Stimulated activated CD4-positive, alpha-beta T cell treated with anti-CD3 and anti-CD28 coated beads, Interleukin-15, amount 100 ng/mL, for 48 hours (primary cell): ENCODE measurements around the gene KRTAP22-2.

Experiments
- DNase-seq, 2 donors: peaks; one replicate each; pipeline ENCODE4 v3.0.0-alpha.2; 2020; ENCODE audit warnings: low read depth in 2 of 2

The KRTAP22-2 gene

DNA sequence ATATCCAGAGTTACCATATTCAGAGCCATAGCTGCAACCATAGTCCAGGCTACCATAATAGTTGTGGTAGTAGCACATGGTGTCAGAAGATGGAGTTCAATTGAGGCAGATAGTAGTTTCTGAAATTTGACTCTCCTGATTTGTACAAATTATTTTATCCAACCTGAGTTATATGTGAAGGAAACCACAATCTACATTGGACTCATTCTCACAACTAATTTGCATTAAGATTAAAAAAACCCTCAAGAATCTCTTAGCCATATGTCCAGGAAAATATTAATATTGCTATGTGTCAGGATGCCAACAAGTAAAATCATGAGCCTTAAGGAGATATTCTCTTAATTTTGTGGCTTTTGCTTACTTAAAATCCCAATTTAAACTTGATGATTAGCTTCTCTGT, at the start of gene KRTAP22-2:
KRTAP22-2 (minus strand) TSS at position 101 of the 400 bp plus-strand sequence.
- DNase-seq: no peak

DNA sequence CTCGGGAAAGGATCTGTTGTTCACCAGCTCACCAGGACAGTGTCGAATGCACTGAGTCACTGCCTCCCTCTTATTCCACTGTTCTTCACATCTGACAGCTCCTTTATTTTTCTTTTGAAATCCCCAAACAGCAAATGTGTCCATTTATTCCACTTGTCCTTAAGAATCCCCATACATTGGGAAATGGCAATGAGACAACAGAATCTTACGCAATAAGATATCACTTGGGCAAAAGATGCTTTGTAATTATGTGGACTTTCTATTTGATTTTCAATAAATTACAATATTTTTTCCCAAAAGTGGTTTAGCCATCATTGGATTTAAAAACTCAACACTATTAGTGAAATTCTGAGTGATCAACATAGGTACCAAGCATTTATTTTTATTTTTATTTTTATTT, 48.5 kb upstream of the KRTAP22-2 start:
- DNase-seq: no peak

DNA sequence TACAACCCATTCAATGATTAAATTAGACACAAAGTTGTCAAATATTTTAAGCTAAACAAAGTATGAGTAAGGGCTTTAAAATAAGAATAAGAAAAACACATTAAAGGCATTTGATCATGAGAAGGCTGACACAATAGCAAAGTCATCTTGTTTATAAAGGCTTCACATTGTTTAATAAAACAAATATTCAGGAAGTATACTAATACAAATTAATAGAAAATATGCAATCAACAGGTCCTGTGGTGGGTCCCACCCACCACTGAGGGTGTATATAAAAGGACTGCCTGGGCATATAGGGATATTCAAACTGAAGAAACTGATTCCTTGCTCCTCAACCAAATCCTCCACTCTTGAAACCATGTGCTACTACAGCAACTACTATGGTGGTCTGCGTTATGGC, 44.7 kb upstream of the KRTAP22-2 start, which contains the start of gene KRTAP20-2:
KRTAP20-2 (plus strand) TSS at position 301 of the 400 bp plus-strand sequence; CDS start at position 359, 58 bp downstream.
- DNase-seq: no peak

DNA sequence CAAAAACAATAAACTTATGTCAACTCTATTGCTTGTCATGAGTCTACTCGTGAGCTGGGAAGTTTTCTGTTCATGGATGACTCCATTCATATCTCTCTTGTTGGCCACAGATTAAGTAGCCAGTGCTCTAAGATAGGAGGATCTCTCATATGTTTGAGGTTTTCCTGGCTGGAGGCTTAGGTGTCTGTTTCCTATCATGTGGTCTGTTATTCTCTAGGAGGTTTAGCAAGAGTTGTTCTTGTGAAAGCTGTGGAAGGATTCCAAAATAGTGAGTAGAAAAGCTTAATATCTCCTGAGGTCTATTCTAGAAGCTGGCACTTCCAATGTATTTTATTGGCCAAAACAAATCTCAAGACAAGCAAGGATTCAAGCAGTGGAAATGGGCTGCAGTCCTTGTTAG, 39.0 kb upstream of the KRTAP22-2 start:
- DNase-seq: no peak

DNA sequence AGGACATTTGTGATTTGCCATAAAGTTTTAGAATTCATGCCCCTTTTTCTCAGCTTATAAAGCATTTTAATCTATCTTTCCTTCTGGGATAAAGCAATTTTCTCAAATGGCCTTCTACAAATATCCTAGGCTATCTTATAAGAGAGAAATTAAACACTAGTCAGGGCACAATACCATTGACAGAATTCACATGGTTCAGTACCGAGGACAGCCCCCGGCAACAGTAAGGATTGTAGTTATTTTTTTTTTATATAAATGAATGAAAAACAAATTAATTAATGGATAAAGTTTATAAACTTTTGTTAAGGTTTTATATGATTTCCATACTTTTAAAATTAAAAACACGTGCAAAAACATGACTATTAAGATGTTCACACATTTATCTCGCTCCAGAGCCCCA, 37.9 kb upstream of the KRTAP22-2 start:
- DNase-seq: no peak

DNA sequence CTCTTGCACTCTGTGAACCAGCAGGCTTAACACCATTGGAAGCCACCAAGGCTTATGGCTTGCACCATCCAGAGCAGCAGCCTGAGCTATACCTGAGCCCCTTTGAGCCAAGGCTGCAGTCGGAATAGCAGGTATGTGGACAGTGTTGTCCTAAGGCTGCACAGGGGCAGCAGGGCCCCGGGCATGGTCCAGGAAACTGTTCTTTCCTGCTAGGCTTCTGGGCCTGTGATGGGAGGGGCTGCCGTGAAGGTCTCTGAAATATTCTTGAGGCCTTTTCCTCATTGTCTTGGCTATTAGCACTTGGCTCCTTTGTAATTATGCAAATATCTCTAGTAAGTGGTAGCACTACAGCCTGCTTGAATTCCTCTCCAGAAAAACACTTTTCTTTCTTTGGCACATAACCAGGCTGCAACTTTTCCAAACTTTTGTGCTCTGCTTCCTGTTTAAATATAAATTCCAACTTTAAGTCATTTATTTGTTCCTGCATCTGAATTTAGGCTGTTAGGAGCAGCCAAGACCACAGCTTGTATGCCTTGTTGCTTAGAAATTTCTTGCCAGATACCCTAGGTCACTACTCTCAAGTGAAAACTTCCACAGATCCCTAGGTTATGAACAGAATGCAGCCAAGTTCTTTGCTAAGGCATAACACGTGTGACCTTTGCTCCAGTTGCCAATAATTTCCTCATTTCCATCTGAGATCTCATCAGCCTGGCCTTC, 35.4 kb upstream of the KRTAP22-2 start:
- no peak for DNase-seq

DNA sequence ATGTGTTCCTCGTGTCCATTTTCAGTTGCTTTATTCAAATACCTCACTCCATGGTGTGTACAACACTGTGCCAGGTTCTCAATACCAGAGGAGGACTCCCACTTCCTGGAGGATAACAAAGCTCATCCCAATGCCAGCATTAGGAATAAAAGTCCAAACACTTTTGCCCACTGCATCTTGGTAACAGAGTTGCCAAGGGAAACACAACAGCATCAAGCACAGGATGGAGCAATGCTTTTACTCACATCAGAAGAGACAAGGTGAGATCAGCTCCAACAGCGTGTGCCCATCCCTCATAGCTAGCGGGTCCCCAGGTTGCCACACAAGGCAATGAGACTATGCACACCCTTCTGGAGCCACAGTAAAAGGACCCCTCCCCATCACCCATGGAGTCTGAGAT, 33.2 kb upstream of the KRTAP22-2 start:
- no peak for DNase-seq

DNA sequence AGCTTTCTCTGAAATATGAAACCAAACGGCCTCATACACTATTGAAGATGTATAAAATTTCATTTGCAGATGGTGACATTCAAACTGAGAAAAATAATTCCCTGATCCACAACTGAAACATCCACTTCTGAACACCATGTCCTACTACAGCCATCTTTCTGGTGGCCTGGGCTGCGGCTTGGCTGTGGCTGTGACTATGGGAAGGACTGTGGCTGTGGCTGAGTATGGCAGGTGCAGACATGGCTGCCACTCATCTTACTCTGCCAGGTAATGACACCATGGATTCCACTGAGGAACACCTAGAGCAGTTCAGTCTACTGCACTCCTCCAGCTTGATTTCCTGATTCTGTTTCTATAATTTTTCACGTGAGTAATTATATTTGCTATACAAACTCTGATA, 30.3 kb upstream of the KRTAP22-2 start, which contains the start of gene KRTAP20-4:
KRTAP20-4 (plus strand) TSS at position 106 of the 400 bp plus-strand sequence.
- no peak for DNase-seq

DNA sequence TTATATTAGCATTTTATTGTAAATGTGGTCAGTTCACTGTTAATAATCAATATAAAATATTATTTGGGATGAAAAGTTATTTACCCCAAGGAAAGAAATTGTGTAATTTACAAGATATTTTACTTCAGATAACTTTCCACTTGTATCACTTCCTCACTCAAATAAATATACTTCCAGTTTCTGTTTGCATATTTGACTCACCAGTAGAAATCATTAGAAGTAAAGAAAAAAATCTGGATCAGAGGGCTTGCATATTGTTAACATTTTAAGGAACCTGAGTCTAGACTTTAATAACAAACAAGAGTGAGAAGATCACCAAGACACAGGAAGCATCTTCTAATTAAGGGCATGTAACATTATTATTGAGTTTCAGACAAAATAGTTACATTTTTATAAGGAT, 29.9 kb upstream of the KRTAP22-2 start:
- DNase-seq: no peak

DNA sequence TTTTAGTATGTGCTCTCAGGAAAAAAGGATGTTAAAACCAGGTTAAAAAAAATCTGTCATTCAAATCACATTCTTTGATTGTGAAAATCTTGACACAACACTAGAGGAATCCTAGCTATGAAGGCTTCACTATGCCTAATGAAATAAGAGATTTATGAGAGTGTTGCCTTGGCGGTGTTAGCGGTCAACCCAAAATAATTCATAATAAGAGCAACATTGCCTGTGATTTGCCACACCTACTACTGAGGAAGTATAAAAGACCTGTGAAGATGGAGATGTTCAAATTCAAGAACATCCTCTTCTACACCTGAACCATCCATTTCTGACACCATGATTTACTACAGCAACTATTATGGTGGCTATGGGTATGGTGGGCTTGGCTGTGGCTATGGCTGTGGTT, 25.9 kb upstream of the KRTAP22-2 start, which contains the start of gene KRTAP20-1:
KRTAP20-1 (plus strand) TSS at position 301 of the 400 bp plus-strand sequence; CDS start at position 331, 30 bp downstream.
- no peak for DNase-seq

DNA sequence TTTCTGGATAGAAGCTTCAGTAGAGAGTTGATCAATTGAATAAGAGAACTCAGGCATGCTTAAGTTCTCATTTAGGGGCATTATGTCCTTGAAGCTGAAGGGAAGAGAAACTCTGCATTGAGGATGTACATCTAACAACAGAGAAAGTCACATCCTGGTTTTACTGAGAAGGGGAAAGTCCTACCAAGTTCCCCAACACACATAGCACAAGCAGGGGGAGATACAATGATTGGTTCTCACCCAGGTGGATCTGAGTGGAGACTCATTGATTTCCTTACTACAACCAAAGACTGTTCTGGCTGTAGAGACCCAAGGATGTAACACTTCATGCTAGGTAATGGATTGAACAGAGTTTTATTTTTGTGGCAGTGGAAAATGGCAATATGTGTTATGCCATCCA, 25.0 kb upstream of the KRTAP22-2 start:
- no peak for DNase-seq

DNA sequence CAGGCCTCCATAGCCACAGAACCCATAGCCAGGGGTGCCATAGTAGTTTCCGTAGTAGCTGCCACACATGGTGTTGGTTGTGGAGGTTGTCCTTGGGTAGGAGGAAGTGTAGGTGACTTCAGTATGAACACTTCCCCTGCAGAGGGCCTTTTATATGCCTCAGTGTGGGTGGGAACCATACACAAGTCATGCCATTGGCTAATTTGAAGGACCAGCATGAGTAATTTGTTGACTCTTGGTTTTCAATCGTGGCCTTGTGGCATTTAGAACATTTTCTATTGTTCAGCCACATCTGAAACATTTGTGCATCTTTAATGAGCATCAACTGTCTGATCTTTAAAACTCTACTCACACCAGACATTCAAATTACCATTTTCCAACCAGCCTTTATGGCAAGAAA, 23.6 kb upstream of the KRTAP22-2 start, which contains the start of gene KRTAP6-1:
KRTAP6-1 (minus strand) TSS at position 95 of the 400 bp plus-strand sequence; CDS start at position 69, 26 bp downstream.
- no peak for DNase-seq

DNA sequence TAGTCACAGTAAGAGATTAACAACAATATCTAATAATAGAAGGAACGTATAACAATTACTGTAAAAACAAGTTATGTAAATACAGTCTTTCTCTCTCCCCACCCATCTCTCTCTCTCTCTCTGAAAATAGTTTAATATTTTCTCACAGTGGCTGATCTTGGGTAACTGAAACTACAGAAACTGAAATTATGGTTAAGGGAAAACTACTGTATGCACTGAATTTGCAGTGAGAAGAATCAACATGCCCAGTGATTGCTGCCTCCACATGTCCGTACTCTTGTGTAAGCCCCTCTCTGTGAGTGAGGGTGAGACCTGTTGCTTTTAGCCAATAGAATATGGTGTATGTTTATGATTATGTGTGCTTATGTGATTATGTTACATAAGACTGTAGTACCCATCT, 21.9 kb upstream of the KRTAP22-2 start:
- DNase-seq: no peak

DNA sequence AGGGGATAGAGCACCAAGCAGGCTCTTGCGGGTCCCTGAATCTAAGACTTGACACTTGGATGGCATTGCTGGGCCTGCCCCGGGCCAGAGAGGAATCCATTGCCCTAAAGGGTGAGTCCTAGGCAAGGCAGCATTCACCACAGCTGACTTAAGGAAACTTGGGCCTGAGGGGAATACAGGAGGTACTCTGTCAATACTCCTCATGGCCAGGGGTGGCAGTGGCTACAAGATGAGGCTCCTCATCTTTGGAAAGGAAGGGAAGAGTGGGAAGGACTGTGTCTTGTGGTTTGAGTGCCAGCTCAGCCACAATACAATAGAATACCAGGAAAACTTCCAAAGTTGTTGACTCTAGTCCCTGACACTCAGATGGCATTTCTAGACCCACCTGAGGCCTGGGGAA, 15.8 kb upstream of the KRTAP22-2 start:
- no peak for DNase-seq

DNA sequence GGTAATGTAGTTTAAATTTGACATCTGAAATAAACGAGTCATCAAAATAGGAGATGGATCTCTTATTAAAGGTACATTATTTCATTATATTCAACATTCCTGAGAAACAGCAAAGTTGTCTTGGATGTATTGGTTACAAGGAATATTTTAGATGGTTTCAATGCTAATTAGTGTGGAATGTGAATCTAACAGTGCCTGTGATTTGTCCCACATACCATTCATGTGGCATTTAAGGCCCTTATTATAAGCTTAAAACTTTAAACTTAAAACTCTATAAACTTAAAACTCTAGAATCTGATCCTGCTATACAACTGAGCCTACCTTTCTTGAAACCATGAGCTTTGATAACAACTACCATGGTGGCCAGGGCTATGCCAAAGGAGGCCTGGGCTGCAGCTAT, 10.6 kb upstream of the KRTAP22-2 start, which contains the start of gene KRTAP22-1:
KRTAP22-1 (plus strand) TSS at position 301 of the 400 bp plus-strand sequence.
- no peak for DNase-seq

DNA sequence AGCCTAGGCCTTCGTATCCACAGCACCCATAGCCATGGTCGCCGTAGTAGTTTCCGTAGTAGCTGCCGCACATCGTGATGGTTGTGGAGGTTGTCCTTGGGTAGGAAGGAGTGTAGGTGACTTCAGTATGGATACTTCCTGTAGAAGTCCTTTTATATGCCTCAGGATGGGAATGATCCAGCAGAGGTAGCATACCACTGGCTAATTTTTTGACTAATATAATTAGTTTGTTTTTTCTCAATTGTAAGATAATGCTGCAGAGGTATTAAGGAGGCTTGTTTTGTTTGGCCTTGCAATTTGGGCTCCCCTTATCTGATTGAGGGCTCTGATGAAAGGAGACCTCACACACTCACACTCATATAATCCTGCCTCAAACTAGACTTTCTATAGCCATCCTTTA, 8.6 kb upstream of the KRTAP22-2 start, which contains the start of gene KRTAP6-2:
KRTAP6-2 (minus strand) TSS at position 101 of the 400 bp plus-strand sequence; CDS start at position 73, 28 bp downstream.
- no peak for DNase-seq

DNA sequence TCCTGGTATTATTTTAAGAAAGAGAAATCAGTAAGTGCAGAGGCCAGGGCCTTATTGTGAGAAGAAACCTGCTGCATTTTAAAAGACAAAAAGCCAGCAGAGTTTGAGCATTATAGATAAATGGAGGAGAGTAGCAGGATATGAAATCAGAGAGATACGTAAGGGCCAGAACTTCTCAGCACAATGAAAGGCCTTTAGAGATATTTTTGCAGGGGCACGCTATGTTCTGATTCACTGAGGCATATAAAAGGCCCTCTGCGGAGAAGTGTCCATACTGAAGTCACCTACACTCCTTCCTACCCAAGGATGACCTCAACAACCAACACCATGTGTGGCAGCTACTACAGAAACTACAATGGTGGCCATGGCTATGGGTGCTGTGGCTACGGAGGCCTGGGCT, 1.9 kb upstream of the KRTAP22-2 start, which contains the start of gene KRTAP6-3:
KRTAP6-3 (plus strand) TSS at position 301 of the 400 bp plus-strand sequence; CDS start at position 307, 6 bp downstream.
- DNase-seq: no peak

DNA sequence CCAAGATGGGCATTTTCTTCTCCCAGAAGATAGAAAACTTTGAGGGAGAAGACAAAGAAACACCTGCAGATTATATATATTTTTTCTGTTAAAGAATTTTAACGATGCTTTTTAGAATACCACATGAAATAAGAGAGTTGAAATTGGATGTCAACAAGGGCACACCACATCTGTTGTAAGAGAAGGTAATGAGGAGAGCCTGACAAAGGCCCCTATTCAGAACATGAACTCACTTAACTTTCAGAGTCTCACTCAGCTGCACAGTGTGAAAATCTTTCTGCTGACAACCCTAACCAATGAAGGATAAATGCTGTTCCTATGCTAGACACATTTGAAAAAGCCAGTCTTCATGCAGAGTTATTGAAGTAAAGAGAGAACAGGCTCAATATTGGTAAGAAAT, 7.3 kb downstream of the KRTAP22-2 start:
- no peak for DNase-seq

DNA sequence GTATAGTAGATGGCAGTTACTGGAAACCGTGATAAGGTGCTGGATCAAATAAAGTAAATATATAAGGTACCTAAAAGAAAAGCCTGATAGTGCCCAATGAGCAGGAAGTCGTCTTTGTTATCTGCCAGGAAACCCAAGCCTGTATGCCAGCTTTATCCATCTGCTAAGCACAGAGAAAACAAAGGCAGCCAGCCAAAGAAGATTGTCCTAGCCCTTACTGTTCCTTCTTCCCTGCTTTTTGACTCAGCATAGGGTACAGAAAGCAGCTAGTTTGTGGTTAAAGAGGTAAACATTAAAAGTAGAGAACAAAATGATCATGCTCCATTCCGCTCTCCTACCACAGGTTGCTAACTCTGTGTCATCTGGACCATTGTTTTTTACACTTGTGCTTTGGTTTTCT, 10.1 kb downstream of the KRTAP22-2 start:
- DNase-seq: no peak

DNA sequence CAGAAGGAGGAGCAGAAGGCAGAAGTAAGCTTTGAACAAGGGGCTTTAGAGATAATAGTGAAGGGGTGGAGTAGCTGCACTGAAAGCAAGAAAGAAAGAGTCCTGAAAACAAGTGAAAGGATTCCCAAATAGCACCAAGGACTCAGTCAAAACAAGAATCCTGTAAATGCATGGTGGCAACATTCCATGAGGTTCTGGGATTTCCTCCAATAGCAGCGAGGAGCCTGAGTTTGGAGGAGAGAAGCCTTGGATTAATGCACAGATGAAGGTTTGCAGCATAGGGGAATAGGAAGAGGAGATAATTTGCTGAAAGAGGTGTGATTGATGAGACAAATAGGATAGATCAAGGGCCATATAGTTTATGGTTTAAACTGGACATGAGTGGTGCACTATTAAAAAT, 10.9 kb downstream of the KRTAP22-2 start:
- DNase-seq: no peak

DNA sequence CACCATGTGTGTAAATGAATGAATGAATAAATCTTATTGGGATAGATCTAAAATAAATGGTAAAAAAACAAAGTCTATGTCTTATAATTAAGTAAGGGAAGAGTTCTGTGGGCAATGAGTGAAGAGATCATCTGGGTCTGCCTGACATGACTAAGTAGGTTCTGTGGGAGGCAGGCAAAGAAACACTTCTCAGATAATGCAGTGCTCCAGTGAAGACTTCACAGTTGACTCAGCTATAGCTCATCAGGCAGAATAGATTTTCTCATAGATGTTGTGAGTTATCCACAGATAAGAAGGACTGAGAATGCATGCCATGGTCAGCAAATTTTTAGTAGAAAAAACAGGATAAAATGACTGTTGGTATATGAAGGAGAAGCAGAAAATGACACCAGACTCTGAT, 12.4 kb downstream of the KRTAP22-2 start:
- DNase-seq: no peak

DNA sequence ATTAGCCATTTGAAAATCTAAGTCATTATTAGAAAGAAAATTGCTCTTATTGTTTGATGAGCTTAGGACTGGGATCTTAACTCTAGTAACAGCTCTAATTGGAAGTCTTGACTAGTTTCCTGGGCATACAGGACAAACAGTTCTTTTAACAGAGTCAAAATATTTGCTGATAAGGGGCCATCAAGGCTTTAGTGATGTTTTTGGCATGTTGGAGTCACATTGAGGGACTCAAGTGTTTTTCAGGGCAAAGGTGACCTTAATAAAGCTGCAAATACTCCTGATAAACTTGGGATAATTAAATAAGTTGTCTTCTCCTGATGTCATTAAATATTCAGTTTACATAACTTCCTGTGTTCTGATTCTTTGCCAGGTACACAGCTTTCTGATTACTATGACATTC, 22.6 kb downstream of the KRTAP22-2 start:
- no peak for DNase-seq

DNA sequence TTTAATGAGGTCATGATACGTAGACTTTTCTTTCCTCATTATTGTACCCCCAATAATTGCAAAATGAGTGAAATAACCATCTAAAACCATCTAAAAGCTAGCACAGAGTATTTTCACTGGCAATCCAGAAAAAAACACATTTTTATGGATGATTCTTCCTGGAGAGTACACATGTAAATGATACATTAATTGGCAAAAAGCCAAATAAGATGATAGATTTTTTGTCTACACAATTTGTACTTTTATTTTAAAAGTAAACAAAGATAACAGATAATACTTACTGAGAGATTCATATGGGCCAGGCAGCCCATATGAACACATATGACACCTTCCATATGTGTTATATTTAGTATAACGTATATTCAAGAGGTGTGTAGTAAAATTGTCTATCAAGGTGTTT, 26.6 kb downstream of the KRTAP22-2 start:
- no peak for DNase-seq
